PC-3 (cell line): ENCODE results near the gene DCLK1. TPM values are rescaled to one million over a fixed set of nuclear protein-coding genes. Genes with fewer than 3 reads are reported as not detected.

Source experiments
- ATAC-seq: fragments of 200-7000 bp; cut with Tn5 transposase; 2 replicates; pipeline ENCODE4 v1.9.1; 2020; ENCODE audit warnings: mild to moderate bottlenecking, moderate library complexity
- BruUV-seq: library from RNA; stranded (reverse); fragments of 400-500 nt; replicated peaks from 2 replicates; lab custom pipeline; 2021; lab: Mats Ljungman, UMichigan
- CTCF ChIA-PET: fragments of 300-600 bp; sonication (Branson Sonifier 250); formaldehyde crosslinking; loops from one replicate; lab custom pipeline; 2022; ENCODE audit warnings: antibody characterized with exemption; lab: Charles Lee
- POLR2A ChIA-PET: fragments of 300-600 bp; sonication (Branson Sonifier 250); formaldehyde crosslinking; loops from one replicate; lab custom pipeline; 2022; ENCODE audit warnings: antibody characterized with exemption; ENCODE audit not compliant: unreplicated experiment; lab: Charles Lee
- DNase-seq: peaks from one replicate; pipeline ENCODE4 v3.0.0-alpha.2; 2015
- H2AFZ ChIP-seq: fragments of 300-600 bp; sonication (generic); 2 replicates; pipeline ENCODE4 v1.6.0; 2016; ENCODE audit warnings: antibody characterized with exemption, low read length
- H3F3A ChIP-seq: fragments of 300-600 bp; sonication (generic); one replicate; pipeline ENCODE4 v1.6.0; 2017; ENCODE audit warnings: antibody characterized with exemption, low read length, control low read depth, mild to moderate bottlenecking; ENCODE audit not compliant: unreplicated experiment
- H3K27ac ChIP-seq: fragments of 300-600 bp; sonication (generic); 2 replicates; pipeline ENCODE4 v1.5.1; 2016; ENCODE audit warnings: mild to moderate bottlenecking, low read length
- H3K27me3 ChIP-seq: fragments of 300-600 bp; sonication (generic); 2 replicates; pipeline ENCODE4 v1.6.1; 2016; ENCODE audit warnings: low read length, mixed read lengths
- H3K36me3 ChIP-seq: fragments of 300-600 bp; sonication (generic); 2 replicates; pipeline ENCODE4 v1.6.1; 2016; ENCODE audit warnings: low read depth, mixed run types, low read length, mixed read lengths
- H3K4me1 ChIP-seq: fragments of 300-600 bp; sonication (generic); 2 replicates; pipeline ENCODE4 v1.5.1; 2016; ENCODE audit warnings: low read length; ENCODE audit not compliant: insufficient read depth
- H3K4me2 ChIP-seq: fragments of 300-600 bp; sonication (generic); 2 replicates; pipeline ENCODE4 v1.6.0; 2016; ENCODE audit warnings: low read length
- H3K4me3 ChIP-seq: fragments of 300-600 bp; sonication (generic); 2 replicates; pipeline ENCODE4 v1.5.1; 2016; ENCODE audit warnings: mild to moderate bottlenecking, low read length, mixed read lengths
- H3K79me2 ChIP-seq: fragments of 300-600 bp; sonication (generic); 2 replicates; pipeline ENCODE4 v1.6.1; 2017; ENCODE audit warnings: low read length, mixed read lengths
- H3K9ac ChIP-seq: fragments of 300-600 bp; sonication (generic); 2 replicates; pipeline ENCODE4 v1.6.0; 2016; ENCODE audit warnings: mild to moderate bottlenecking, low read length
- H3K9me2 ChIP-seq: fragments of 300-600 bp; sonication (generic); replicated peaks from 2 replicates; pipeline ENCODE4 v1.6.1; 2016; ENCODE audit warnings: mixed run types, low read length, mixed read lengths
- H3K9me3 ChIP-seq: fragments of 300-600 bp; sonication (generic); 2 replicates; pipeline ENCODE4 v1.6.1; 2016; ENCODE audit warnings: low read length, mixed read lengths
- H4K20me1 ChIP-seq: fragments of 300-600 bp; sonication (generic); 2 replicates; pipeline ENCODE4 v1.6.1; 2016; ENCODE audit warnings: low read length, mixed read lengths
- EZH2 ChIP-seq: fragments of 300-600 bp; sonication (generic); IDR thresholded peaks from one replicate; pipeline ENCODE4 v1.6.1; 2017; ENCODE audit warnings: antibody characterized with exemption, mild to moderate bottlenecking, low read length; ENCODE audit not compliant: unreplicated experiment
- EZH2phosphoT487 ChIP-seq: fragments of 300-600 bp; sonication (generic); IDR thresholded peaks from 2 replicates; pipeline ENCODE4 v1.6.1; 2018; ENCODE audit warnings: mild to moderate bottlenecking, antibody characterized with exemption, low read length, borderline replicate concordance
- intact Hi-C: fragments of 100-400 bp; cut with micrococcal nuclease; formaldehyde crosslinking; loops from 2 replicates; pipeline ENCODE4 v1.9.0; 2023
- total RNA-seq: library from RNA; depleted of rRNA; stranded (reverse); fragments of >200 nt; gene quantifications from 2 replicates; pipeline ENCODE4 v1.2.3, GENCODE V29; 2014
- TF ChIP-seq, protein P1 (sequence below): fragments of 300-600 bp; sonication (generic); conservative IDR thresholded peaks from 2 replicates; pipeline ENCODE4 v1.5.1; 2017; ENCODE audit warnings: antibody characterized with exemption, low read depth, mild to moderate bottlenecking, low read length

DCLK1 gene
- total RNA-seq, 1 experiment from 2014 or later = not detected

DNA sequence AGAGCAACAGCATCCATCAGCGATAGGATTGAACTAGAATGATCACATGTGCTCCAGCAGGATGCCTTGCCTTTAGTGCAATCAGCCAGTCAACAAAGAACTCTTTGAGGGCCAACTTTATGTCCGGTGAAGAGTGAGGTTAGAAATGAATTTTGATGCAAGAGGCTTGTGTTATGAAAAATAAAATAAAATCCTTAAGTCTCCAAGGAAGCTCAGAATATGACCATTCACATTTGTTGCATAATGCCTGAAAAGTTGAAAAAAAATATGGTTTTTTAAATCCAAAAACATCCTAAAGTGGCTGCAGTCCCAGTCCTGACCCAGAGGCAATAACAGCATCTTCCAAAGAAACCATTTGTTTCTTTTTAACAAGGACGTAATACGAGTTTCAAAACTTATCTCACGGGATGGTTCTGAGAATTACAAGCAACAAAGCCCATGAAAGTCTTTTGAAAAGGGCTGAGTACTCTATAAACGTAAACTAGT is 61.3 kb downstream of the DCLK1 start:
- ATAC-seq (no peak), DNase-seq (no peak)
- Histone ChIP-seq H3K36me3 (no peaks in the 10 kb centered on the region), H3K9me3 (no peaks in the 10 kb centered on the region), H3K9me2 (no peaks in the 10 kb centered on the region), H3K4me2 (no peak overlapping the region), H3F3A (no peaks in the 10 kb centered on the region), H4K20me1 (no peaks in the 10 kb centered on the region), H2AFZ (no peak overlapping the region), H3K9ac (no peak overlapping the region), H3K79me2 (no peaks in the 10 kb centered on the region), H3K27me3 (peaks cover 10% of the 10 kb centered on the region), H3K27ac (no peak overlapping the region), H3K4me3 (no peak overlapping the region), H3K4me1 (no peaks in the 10 kb centered on the region)
- ChIA-PET POLR2A (no interaction called here), CTCF (no interaction called here)
- TF ChIP-seq EZH2phosphoT487 = no peak
- no peak for TF ChIP-seq EZH2
- TF ChIP-seq, protein P1, sequence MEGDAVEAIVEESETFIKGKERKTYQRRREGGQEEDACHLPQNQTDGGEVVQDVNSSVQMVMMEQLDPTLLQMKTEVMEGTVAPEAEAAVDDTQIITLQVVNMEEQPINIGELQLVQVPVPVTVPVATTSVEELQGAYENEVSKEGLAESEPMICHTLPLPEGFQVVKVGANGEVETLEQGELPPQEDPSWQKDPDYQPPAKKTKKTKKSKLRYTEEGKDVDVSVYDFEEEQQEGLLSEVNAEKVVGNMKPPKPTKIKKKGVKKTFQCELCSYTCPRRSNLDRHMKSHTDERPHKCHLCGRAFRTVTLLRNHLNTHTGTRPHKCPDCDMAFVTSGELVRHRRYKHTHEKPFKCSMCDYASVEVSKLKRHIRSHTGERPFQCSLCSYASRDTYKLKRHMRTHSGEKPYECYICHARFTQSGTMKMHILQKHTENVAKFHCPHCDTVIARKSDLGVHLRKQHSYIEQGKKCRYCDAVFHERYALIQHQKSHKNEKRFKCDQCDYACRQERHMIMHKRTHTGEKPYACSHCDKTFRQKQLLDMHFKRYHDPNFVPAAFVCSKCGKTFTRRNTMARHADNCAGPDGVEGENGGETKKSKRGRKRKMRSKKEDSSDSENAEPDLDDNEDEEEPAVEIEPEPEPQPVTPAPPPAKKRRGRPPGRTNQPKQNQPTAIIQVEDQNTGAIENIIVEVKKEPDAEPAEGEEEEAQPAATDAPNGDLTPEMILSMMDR = no peak
- BruUV-seq = no TSS peak
- intact Hi-C loops = no loop called here

DNA sequence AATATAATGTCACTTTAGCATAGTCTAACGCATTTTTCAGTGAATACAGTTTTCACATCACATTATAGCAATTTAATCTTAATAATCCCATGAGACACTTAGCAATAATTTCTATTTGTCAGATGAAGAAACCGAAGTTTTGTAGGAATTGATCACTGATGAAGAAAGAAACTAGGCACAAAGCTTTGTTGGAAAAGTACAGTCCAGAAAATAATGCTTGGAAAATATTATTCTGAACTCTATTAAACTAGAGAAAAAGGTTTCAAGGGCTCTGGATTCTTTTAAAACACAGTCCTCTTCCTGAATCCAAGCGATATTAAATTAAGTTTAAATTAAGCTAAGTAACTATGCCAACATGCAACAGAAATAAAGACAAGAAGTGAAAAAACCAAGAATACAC is 62.2 kb downstream of the DCLK1 start:
- ChIA-PET POLR2A (no interaction called here), CTCF (no interaction called here)
- DNase-seq = no peak

DNA sequence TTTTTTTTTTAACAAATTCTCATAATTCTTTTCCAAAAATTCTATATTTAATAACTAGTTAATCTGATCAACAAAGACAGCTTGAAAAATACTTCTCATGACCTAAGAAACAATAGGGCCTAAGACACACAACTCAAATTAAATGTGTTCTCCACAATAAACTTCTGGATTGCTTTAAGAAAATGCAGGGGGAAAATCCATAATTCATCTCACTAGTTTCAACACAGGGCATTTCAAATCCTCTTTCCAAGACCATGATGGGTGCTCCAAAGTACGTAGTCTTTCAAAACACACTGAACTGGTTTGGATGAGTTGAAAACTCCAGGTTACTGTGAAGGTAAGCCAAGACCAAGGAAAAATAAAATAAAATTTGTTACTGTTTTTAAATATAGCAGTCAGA is 62.6 kb downstream of the DCLK1 start:
- no peak overlapping the region for H2AFZ ChIP-seq
- no peak overlapping the region for H3K9ac ChIP-seq
- H3K9me2 ChIP-seq = no peaks in the 10 kb centered on the region
- no peaks in the 10 kb centered on the region for H3K36me3 ChIP-seq
- H3K27me3 ChIP-seq = 0 out of 2 replicates have a peak, but pooled peaks cover 5% of the 10 kb centered on the region
- no peaks in the 10 kb centered on the region for H3K4me1 ChIP-seq
- intact Hi-C loops = no loop called here
- no peak overlapping the region for H3K4me3 ChIP-seq
- no peak for ATAC-seq
- H4K20me1 ChIP-seq = no peaks in the 10 kb centered on the region
- no peaks in the 10 kb centered on the region for H3K9me3 ChIP-seq
- DNase-seq = no peak
- CTCF ChIA-PET = no interaction called here
- POLR2A ChIA-PET = no interaction called here
- TF ChIP-seq, protein P1 = no peak
- TF ChIP-seq EZH2phosphoT487 (no peak), EZH2 (no peak)
- H3K4me2 ChIP-seq = no peak overlapping the region
- BruUV-seq = no TSS peak
- no peaks in the 10 kb centered on the region for H3K79me2 ChIP-seq
- no peaks in the 10 kb centered on the region for H3F3A ChIP-seq
- H3K27ac ChIP-seq = no peak overlapping the region

More for the DNA sequence above, 62.2 kb downstream of the DCLK1 start:
- no peaks in the 10 kb centered on the region for H3K79me2 ChIP-seq
- no peak overlapping the region for H2AFZ ChIP-seq
- intact Hi-C loops = no loop called here
- H3F3A ChIP-seq = no peaks in the 10 kb centered on the region
- no peaks in the 10 kb centered on the region for H4K20me1 ChIP-seq
- 0 out of 2 replicates have a peak, but pooled peaks cover 5% of the 10 kb centered on the region for H3K27me3 ChIP-seq
- H3K9me3 ChIP-seq = no peaks in the 10 kb centered on the region
- H3K4me2 ChIP-seq = no peak overlapping the region
- no peaks in the 10 kb centered on the region for H3K36me3 ChIP-seq
- H3K9me2 ChIP-seq = no peaks in the 10 kb centered on the region
- no peaks in the 10 kb centered on the region for H3K4me1 ChIP-seq
- no peak overlapping the region for H3K27ac ChIP-seq
- TF ChIP-seq, protein P1 = no peak
- no peak for TF ChIP-seq EZH2phosphoT487
- no peak for TF ChIP-seq EZH2
- H3K9ac ChIP-seq = no peak overlapping the region
- H3K4me3 ChIP-seq = no peak overlapping the region
- no peak for ATAC-seq
- BruUV-seq = no TSS peak
